ENCODE data around the gene BCL2L12.

Gene BCL2L12

GRCh38 chr19:49642492-49643035, 23.2 kb upstream of the BCL2L12 start:
- DNase-seq, result no peak

- no peak for DNase-seq
Observed at GRCh38 chr19:49643466-49643865, 22.3 kb upstream of the BCL2L12 start.

GRCh38 chr19:49645592-49645991, 20.1 kb upstream of the BCL2L12 start:
- no peak for DNase-seq

GRCh38 chr19:49645995-49646394, 19.7 kb upstream of the BCL2L12 start:
- DNase-seq, result no peak

- no peak for DNase-seq
Observed at GRCh38 chr19:49646586-49646985, 19.1 kb upstream of the BCL2L12 start.

GRCh38 chr19:49651029-49651819, 14.5 kb upstream of the BCL2L12 start:
- DNase-seq, result no peak

- no peak for DNase-seq
Observed at GRCh38 chr19:49651820-49652550, 13.7 kb upstream of the BCL2L12 start.

- no peak for DNase-seq
Observed at GRCh38 chr19:49652551-49653465, 12.9 kb upstream of the BCL2L12 start.

GRCh38 chr19:49653466-49653806, 12.3 kb upstream of the BCL2L12 start:
- DNase-seq, result no peak

GRCh38 chr19:49654581-49654980, 11.2 kb upstream of the BCL2L12 start:
- DNase-seq, result no peak

- no peak for DNase-seq
Observed at GRCh38 chr19:49655570-49656455, 9.9 kb upstream of the BCL2L12 start.

GRCh38 chr19:49656456-49657109, 9.2 kb upstream of the BCL2L12 start:
- DNase-seq, result no peak

- no peak for DNase-seq
Observed at GRCh38 chr19:49657493-49658138, 8.1 kb upstream of the BCL2L12 start.

GRCh38 chr19:49658139-49658517, 7.6 kb upstream of the BCL2L12 start:
- DNase-seq, result no peak

- DNase-seq, result no peak
Observed at GRCh38 chr19:49658566-49659442, 6.9 kb upstream of the BCL2L12 start.

GRCh38 chr19:49660338-49660961, 5.3 kb upstream of the BCL2L12 start:
- DNase-seq, result no peak

- DNase-seq, result no peak
Observed at GRCh38 chr19:49662011-49662410, 3.7 kb upstream of the BCL2L12 start.

GRCh38 chr19:49663224-49663623, 2.5 kb upstream of the BCL2L12 start:
- no peak for DNase-seq
